Thyroid gland (tissue), 4 donors: ENCODE results near the gene LOXL4. TPM values are rescaled to one million over a fixed set of nuclear protein-coding genes. Genes with fewer than 3 reads are reported as not detected.

Source experiments
- DNase-seq, 2 donors: peaks; one replicate each; pipeline ENCODE4 v3.0.0-alpha.2; 2019
- H3K27ac ChIP-seq, 3 donors: fragments of 200-600 bp; sonication (generic); 1 replicate in 2 of 3; 2 replicates in 1 of 3; pipeline ENCODE4 v1.5.1; 2016 to 2019; ENCODE audit warnings: mild to moderate bottlenecking in 1 of 3, moderate library complexity in 1 of 3
- H3K27me3 ChIP-seq: fragments of 200-600 bp; sonication (generic); one replicate; pipeline ENCODE4 v1.5.1; 2019
- H3K36me3 ChIP-seq, 2 donors: fragments of 200-600 bp; sonication (generic); one replicate each; pipeline ENCODE4 v1.5.1; 2016 to 2019
- H3K4me1 ChIP-seq, 2 donors: fragments of 200-600 bp; sonication (generic); one replicate each; pipeline ENCODE4 v1.5.1; 2017 to 2019
- H3K4me3 ChIP-seq, 3 donors: fragments of 200-600 bp; sonication (generic); replicated peaks in 1 of 3; 1 replicate in 2 of 3; 2 replicates in 1 of 3; pipeline ENCODE4 v1.5.1; 2016; ENCODE audit warnings: mild to moderate bottlenecking in 1 of 3
- H3K9me3 ChIP-seq: fragments of 200-600 bp; sonication (generic); one replicate; pipeline ENCODE4 v1.5.1; 2017
- CTCF ChIP-seq, 6 experiments: fragments of 200-600 bp in 3 of 6; fragments of 450-650 bp in 3 of 6; sonication (generic) in 3 of 6; IDR thresholded peaks; one replicate each; pipeline ENCODE4 v1.5.1; 2016 to 2019; ENCODE audit warnings: antibody characterized with exemption in 6 of 6, mild to moderate bottlenecking in 2 of 6, inconsistent platforms in 1 of 6, moderate library complexity in 1 of 6
- POLR2A ChIP-seq, 2 donors: fragments of 450-650 bp; IDR thresholded peaks; one replicate each; pipeline ENCODE4 v1.6.1; 2017; ENCODE audit warnings: antibody characterized with exemption in 2 of 2, mild to moderate bottlenecking in 2 of 2, moderate library complexity in 1 of 2
- WGBS, 2 donors: methylation state at CpG; one replicate each; pipeline ENCODE4 v1.1.5; 2017; 5-methylcytosine and 5-hydroxymethylcytosine counted together
- intact Hi-C: fragments of 100-400 bp; cut with DNase I; formaldehyde crosslinking; loops from one replicate; pipeline ENCODE4 v1.15.1; 2023
- total RNA-seq, 4 donors: library from RNA; depleted of rRNA; stranded (reverse); fragments of >200 nt; gene quantifications; one replicate each; pipeline ENCODE4 v1.2.3, GENCODE V29; 2016

Gene LOXL4
- total RNA-seq, 4 donors from 2014 or later: 11.9 to 20.5 (median 15.3) TPM

GRCh38 chr10:98212196-98212595 lies 55.8 kb downstream of the LOXL4 start:
- no peak for TF ChIP-seq POLR2A (IDR thresholded peaks at IDR 0.05)
- TF ChIP-seq CTCF (IDR thresholded peaks at IDR 0.05): no peak

GRCh38 chr10:98209441-98209840 lies 58.6 kb downstream of the LOXL4 start:
- Histone ChIP-seq H3K4me3 (no peak overlapping the region), H3K27ac (no peak overlapping the region), H3K36me3 (peaks cover 0 to 3% of the 10 kb centered on the region in 2 donors), H3K9me3 (no peaks in the 10 kb centered on the region), H3K27me3 (no peaks in the 10 kb centered on the region), H3K4me1 (peaks cover 2 to 8% of the 10 kb centered on the region in 2 donors)
- 93 to 99% methylated on average over 4 of the region's 4 CpGs for WGBS, 2 donors
- TF ChIP-seq POLR2A (IDR thresholded peaks at IDR 0.05) (no peak), CTCF (IDR thresholded peaks at IDR 0.05) (no peak)
- no peak for DNase-seq
- intact Hi-C loops: no loop called here

More at GRCh38 chr10:98212196-98212595, 55.8 kb downstream of the LOXL4 start:
- intact Hi-C loops: no loop called here
- peaks cover 0 to 3% of the 10 kb centered on the region in 2 donors for H3K36me3 ChIP-seq
- H3K27me3 ChIP-seq: no peaks in the 10 kb centered on the region
- WGBS, 2 donors: 50 to 64% methylated on average over 1 of the region's 1 CpG
- no peak overlapping the region for H3K4me3 ChIP-seq
- DNase-seq: no peak
- no peak overlapping the region for H3K27ac ChIP-seq
- peaks cover 0 to 8% of the 10 kb centered on the region in 2 donors for H3K4me1 ChIP-seq
- H3K9me3 ChIP-seq: no peaks in the 10 kb centered on the region

- no peak for DNase-seq
- Histone ChIP-seq H3K27ac (no peak overlapping the region), H3K36me3 (peaks cover 0 to 3% of the 10 kb centered on the region in 2 donors), H3K4me1 (peaks cover 2 to 8% of the 10 kb centered on the region in 2 donors), H3K9me3 (no peaks in the 10 kb centered on the region), H3K27me3 (no peaks in the 10 kb centered on the region), H3K4me3 (no peak overlapping the region)
- TF ChIP-seq POLR2A (IDR thresholded peaks at IDR 0.05): no peak
- no peak for TF ChIP-seq CTCF (IDR thresholded peaks at IDR 0.05)
- intact Hi-C loops: no loop called here
- 95 to 96% methylated on average over 2 of the region's 2 CpGs for WGBS, 2 donors
These were observed 59.1 kb downstream of the LOXL4 start for GRCh38 chr10:98208925-98209324.

- H3K27me3 ChIP-seq: no peaks in the 10 kb centered on the region
- 96 to 97% methylated on average over 2 of the region's 2 CpGs for WGBS, 2 donors
- peaks cover 0 to 3% of the 10 kb centered on the region in 2 donors for H3K36me3 ChIP-seq
- no peak for DNase-seq
- intact Hi-C loops: no loop called here
- H3K4me3 ChIP-seq: no peak overlapping the region
- H3K4me1 ChIP-seq: peaks cover 0 to 2% of the 10 kb centered on the region in 2 donors
- TF ChIP-seq CTCF (IDR thresholded peaks at IDR 0.05): no peak
- TF ChIP-seq POLR2A (IDR thresholded peaks at IDR 0.05): no peak
- H3K27ac ChIP-seq: no peak overlapping the region
- H3K9me3 ChIP-seq: no peaks in the 10 kb centered on the region
These were observed 62.6 kb downstream of the LOXL4 start for GRCh38 chr10:98205351-98205750.

- intact Hi-C loops: no loop called here
- H3K36me3 ChIP-seq: no peaks in the 10 kb centered on the region
- 90 to 98% methylated on average over 8 of the region's 8 CpGs for WGBS, 2 donors
- H3K4me3 ChIP-seq: no peak overlapping the region
- no peak for TF ChIP-seq POLR2A (IDR thresholded peaks at IDR 0.05)
- TF ChIP-seq CTCF (IDR thresholded peaks at IDR 0.05): no peak
- no peak for DNase-seq
- no peak overlapping the region for H3K27ac ChIP-seq
- peaks cover 0 to 2% of the 10 kb centered on the region in 2 donors for H3K4me1 ChIP-seq
- no peaks in the 10 kb centered on the region for H3K27me3 ChIP-seq
- no peaks in the 10 kb centered on the region for H3K9me3 ChIP-seq
These were observed 65.6 kb downstream of the LOXL4 start for GRCh38 chr10:98202378-98202777.
